NOMO-1 treated with DMSO at 0.1 percent for 48 hours (cell line): ENCODE measurements around the gene C3orf52.
"Not testable (repeated sequence)": the region's sequence is repeated elsewhere in the genome, so short reads cannot be mapped to it uniquely, and the experiment has no call there.

ENCODE experiments used
- DNase-seq: peaks from one replicate; lab custom pipeline; 2025; ENCODE audit not compliant: unreplicated experiment; lab: John Stamatoyannopoulos, UW

C3orf52 gene, protein sequence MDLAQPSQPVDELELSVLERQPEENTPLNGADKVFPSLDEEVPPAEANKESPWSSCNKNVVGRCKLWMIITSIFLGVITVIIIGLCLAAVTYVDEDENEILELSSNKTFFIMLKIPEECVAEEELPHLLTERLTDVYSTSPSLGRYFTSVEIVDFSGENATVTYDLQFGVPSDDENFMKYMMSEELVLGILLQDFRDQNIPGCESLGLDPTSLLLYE

DNA sequence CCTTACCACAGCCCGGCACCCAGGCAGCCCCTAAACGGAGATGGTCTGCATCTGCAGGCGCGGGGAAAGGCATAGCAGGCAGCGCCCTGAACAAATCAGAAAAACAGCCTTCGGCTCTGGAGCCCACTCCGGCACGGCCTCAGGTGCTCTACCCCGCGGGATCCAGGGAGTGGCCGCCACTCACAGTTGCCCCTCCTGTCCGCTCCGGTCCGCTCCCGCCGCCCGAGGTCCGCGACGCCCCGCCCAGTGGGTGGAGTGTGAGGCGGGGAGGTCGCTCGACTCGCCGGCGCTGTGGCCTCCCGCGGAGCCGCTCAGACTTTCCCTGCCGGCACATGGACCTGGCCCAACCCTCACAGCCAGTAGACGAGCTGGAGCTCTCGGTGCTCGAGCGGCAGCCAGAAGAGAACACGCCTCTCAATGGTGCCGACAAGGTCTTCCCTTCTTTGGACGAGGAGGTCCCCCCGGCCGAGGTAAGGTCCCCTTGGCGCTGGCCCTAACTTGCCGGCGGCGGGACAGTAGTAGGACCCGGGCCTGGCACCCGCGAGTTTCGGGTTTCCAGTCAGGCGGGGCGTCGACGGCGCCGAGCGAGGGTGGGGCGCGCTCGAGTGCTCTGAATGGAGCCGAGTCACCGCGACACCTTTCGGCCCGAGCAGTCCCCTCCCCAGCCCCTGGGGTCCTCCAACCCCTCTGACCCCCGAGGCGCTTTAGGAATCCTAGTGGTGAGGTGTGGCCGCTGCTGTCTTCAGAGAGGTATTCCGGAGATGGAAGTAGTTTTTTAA lies at the start of gene C3orf52:
TSS of gene C3orf52 (plus strand) at position 314 of the 779 bp plus-strand sequence. CDS start at position 333, 19 bp downstream.
- DNase-seq: peak; percentile 25

DNA sequence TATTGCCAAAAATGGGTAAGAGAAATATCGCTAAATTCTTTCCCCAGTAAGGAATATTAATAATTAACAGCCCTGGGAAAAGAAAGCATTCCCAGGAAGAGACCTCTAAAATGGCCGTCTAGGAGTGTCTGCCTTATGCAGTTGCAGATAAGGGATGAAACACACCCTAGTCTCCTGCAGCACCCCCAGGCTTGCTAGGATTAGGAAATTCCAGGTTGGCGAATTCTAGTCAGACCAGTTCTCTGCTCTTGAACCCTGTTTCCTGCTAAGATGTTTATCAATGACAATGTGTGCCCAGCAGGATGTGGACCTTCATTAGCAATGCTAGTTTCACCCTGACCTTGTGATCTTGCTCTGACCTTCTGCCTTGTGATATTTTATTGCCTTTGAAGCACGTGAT lies 49.0 kb upstream of the C3orf52 start:
- DNase-seq: not testable (repeated sequence)

DNA sequence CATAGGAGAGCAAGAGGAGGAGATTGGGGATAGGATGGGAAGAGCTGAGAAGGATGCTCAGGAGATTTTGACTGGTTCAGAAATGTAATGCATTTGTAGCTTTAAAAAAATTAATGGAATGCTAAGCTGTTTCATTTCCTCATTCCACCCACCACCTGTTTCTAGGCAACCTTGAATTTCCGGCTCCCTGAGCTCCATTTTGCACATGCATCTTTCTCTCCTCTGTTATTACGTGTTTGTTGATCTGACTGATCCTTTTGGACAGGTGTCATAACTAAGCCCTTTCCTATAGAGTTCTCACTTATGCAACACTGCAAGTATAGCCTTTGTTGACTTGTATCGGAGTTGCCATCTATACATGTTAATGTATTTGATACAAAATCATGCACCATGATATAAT lies 47.3 kb upstream of the C3orf52 start:
- no peak for DNase-seq

DNA sequence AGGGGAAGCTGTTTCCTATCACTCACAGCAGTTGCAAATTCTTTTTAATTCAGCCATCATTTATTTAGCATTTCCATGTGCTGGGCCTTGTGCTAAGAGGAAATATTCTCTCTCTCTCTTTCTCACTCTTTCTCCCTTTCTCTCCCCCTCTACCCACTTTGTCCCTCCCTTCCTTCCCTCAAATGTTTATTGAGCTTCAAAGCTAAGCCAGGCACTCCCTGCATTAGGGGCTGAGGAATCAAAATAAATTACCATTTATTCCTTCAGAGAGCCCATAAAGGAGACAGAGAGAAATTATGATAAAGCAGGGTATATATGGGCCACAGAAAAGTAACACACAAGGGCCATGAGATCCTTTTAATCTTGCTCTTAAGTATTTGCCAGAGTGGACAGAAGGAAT lies 44.9 kb upstream of the C3orf52 start:
- no peak for DNase-seq

DNA sequence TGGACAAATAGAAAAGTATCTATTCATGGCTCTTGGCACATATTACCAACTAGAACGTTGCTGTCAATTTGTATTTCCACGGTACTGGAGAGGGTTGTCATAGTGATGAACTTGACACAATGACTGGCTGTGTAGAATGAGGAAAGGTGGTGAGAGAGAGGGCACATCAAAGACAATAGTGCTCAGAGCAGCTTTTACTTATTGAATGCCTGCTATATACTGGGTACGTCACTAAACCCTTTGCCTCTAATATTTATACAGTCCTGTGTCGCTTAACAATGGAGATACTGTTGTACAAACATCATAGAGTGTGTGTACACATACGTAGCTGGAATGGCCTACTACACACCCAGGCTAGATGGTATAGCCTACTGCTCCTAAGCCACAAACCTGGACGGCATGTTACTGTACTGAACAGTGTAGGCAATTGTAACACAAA lies 43.3 kb upstream of the C3orf52 start:
- DNase-seq: no peak

DNA sequence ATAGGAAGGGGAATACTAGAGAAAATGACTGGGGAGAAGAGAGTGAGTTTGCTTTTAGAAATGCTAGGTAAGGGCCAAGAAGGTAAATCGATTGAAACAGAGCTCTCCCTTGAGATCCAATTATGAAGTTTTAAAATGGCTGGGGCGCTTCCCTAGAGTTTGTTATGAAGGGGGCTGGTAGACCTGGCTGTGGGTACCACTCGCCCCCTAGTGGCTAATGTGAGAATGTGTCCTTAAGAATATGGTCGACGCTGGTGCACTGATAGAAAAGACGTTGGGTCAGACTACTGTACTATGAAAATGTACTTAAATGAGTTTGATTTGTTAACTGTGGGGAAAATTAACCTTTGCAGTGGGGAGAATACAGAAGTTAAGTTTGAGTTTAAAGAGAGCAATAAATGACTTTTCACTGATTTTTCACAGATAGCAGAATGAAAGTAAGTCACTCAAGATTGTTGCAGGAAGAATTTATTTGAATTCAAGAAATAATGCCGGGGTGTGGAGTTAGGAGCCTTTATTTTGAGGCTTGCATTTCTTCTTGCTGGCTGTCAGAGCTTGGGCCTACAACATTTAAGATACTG lies 42.5 kb upstream of the C3orf52 start:
- DNase-seq: peak; percentile 70

DNA sequence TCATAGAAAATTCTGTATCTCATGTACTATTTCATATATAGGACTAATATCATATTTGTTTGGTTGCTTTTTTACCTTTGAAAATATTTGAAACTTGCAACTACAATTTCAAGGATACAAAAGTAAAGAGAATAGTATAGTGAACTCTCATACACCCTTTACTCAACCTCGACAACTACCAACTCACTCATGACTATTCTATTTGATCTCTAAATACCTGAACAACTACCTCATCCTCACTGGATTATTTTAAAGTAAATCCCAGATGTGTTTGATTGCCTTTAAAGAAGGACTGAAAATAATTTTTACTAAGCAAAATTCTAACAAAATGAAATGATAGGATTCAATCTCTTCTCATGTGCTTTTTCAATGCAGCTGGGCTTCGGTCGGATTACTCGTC lies 39.6 kb upstream of the C3orf52 start:
- no peak for DNase-seq

DNA sequence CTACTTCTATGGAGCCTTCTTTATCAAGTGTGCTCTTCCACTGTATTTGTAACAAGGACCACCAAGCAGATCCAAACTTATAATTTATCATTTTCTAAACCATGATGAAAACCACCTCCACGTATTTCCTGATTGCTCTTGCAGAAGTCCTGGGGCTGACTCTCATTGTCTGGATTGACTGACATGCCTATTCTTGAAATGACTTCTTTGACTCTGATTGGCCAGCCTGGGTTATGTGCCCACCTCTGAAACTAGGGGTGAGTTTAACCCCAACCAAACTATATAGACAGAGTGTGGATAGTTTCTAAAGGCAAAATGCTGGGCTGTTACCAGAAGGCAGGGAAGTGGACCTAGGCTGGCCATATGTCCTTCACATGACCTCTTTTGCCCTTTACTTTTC lies 38.9 kb upstream of the C3orf52 start:
- no peak for DNase-seq

DNA sequence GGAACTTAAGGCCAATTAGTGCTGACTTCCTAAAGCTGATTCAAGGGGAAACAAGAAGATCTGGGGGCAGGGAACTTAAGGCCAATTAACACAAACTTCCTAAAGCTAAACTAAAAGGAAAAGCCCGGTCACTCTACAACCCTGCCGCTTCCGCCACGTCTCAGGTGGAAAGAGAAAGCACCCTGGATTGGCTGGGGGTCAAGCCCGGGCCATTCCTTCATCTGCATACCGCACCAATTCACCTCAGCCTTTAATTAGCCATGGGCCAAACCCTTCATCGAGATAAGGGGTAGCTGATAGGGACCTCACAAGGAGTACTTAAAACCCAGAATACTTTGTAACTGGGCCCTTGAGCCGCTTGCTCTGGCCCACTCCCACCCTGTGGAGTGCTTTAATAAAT lies 37.3 kb upstream of the C3orf52 start:
- DNase-seq: no peak

DNA sequence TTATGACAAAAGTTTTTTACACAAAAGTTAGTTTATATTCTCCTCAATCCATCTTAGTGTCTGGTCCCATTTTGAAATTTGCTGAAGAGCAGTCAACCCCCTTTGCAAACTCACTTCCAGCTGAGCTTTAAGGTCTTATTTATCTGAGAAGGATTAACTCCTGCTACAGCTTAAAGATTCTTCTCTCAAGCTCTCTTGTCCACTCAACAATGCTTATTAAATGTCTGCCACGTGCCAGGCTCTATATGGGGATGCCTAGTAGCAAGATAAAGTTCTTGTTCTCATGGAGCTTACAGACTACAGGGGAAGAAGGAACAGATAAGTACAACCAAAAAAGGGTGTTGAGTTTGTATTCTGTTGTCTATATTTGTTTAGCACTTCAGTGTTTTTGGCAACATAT lies 33.0 kb upstream of the C3orf52 start:
- no peak for DNase-seq

DNA sequence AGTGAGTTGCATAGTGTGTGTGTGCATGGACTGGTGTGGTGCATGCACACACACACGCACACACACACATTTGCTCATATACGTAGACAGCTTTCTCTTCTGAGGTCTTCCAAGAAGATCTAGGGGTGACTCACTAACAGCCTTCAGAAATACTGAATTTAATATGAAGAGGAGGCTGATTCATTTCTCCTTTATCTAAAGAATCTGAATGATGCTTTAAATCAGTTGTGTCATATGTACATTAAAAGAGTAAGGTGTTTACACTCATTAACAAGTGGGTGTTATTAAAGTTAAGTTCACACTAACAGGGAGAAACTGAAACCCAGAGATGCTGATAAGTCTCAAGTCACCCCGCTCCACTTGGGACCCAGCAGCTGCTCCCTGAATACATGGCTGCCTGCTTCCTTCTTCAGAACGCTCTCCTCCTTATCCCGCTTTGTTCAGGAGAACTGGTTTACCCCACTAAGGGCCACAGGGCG lies 29.7 kb upstream of the C3orf52 start:
- no peak for DNase-seq

DNA sequence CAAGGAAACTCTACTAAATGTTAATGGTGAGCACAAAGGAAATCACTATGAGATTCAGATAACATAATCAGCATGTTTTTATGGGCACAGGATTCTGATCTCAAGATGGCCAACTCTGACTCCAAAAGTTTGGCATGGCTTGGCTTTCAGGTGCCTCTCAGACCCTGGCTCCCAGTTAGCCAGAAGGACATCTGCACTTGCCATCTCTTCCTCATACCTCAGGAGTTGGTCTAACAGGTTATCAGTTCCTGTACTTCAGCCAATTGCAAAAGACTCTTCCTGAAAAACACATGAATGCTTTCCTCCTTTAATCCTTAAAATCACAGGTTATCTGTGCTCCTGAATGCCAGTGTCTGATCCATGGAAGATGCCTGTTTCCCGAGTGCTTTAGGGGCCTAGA lies 26.7 kb upstream of the C3orf52 start:
- DNase-seq: no peak

DNA sequence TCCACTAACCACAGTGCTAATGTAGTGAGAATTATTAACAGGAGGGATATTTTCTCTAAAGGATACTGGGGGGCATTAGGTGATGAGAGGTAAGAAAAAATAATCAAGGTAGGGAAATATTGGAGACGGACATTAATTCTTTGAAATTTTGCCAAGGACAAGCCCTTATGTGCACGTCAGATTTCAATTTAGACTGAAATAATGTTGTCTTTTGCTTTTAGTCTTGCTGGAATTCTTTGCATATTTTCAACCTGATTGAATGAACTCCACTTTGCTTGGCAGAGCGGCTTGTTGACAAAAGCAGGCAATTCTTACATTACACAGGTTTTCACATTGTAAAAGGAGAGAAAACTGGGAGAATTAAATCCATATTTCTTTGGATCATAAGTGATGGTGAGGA lies 25.0 kb upstream of the C3orf52 start:
- no peak for DNase-seq

DNA sequence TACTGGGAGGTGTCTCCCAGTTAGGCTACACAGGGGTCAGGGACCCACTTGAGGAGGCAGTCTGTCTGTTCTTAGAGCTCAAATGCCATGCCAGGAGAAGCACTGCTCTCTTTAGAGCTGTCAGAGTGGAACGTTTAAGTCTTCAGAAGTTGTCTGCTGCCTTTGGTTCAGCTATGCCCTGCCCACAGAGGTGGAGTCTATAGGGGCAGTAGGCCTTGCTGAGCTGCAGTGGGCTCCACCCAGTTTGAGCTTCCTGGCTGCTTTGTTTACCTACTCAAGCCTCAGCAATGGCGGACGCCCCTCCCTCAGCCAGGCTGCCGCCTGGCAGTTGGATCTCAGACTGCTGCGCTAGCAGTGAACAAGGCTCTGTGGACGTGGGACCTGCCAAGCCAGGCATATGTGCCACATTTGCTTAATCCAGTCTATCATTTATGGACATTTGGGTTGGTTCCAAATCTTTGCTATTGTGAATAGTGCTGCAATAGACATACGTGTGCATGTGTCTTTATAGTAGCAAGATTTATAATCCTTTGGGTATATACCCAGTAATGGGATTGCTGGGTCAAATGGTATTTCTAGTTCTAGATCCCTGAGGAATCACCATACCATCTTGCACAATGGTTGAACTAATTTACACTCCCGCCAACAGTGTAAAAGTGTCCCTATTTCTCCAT lies 13.7 kb upstream of the C3orf52 start:
- not testable (repeated sequence) for DNase-seq

DNA sequence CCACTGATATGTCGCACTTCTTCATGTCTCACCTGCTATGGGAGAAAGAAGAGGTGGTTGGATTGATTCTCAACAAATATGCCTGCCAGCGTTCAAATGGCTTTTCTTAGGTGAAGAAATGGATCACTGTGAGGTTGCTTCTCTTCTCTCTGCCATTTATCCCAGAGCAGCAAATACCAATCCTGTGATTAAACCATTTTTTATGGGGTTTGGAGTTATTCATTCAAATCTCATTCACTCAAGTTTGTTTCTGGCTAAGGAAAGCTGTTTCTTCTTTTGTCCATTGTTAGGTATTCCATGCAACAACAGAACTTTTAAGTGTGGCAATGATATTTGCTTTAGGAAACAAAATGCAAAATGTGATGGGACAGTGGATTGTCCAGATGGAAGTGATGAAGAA lies 12.2 kb upstream of the C3orf52 start:
- no peak for DNase-seq

DNA sequence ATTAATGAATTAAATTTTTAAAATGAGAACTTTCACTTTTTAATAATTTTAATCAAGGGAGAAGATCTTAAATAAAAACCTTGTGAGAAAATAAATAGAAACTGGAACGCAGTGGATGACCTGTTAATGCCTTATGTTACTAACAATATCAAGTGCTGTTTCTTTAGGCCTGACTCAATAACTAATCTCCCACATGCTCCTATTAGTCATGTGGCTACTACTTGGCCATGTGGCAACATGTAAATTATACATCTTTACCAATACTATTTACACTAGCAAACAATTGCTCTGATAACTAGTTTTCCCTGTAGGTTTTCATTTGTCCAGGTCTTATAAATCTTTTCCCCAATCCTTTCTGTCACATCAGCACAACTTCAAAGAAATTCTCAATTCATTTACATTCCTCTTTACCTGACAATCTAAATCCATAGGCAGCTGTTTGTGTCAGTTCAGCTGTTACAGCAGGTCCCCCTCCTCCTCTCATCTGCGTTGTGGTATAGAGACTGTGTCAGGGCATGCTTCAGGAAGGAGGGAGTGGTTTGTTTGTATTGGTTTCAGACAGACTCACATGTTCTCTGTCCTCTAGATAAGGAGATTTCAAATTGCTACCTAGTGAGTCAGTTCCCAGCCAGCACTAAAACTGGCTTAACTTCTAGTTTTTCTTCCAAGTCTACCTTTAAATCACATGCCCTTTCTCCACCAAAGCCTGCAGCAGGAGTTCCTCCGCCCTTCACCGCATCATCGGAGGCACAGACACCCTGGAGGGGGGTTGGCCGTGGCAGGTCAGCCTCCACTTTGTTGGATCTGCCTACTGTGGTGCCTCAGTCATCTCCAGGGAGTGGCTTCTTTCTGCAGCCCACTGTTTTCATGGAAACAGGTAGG lies 11.3 kb upstream of the C3orf52 start:
- no peak for DNase-seq

DNA sequence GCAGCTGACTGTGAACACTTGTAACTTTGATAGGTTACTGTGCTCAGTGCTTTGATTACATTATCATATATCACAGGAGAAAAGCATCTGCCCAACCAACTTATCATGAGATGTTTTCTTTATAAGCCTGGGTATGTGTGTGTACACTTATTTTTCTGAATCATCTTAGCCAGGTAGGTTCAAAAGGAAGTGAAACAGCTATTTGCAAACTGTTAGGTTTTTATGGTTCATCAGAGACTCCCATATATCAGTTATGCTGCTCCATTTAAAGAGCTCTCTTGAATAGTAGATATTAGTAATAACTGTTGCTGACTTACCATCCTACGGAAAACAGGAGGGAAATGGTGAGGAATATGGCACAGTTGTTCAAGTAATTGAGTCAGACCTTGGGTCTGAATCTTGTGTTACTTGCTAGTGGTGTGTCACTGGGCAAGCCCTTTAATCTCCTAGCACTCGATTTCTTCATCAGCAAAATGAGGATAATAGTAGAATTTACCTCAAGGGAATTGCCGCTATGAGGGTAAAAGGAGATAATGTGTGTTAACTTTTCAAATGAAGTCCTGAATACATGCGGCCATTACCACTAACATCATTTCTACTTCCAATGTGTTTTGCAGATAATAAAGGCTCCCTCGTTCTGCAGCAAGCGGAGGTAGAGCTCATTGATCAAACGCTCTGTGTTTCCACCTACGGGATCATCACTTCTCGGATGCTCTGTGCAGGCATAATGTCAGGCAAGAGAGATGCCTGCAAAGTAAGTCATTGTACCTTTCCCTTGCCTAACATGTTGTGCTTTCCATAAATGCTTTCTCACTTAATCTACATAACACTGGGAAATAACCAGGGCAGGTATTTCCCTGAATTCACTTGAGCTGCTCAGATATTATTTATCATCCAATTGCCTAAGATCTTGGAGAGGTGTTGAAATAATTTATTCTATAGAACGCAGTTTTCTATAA lies 7.8 kb upstream of the C3orf52 start:
- no peak for DNase-seq

DNA sequence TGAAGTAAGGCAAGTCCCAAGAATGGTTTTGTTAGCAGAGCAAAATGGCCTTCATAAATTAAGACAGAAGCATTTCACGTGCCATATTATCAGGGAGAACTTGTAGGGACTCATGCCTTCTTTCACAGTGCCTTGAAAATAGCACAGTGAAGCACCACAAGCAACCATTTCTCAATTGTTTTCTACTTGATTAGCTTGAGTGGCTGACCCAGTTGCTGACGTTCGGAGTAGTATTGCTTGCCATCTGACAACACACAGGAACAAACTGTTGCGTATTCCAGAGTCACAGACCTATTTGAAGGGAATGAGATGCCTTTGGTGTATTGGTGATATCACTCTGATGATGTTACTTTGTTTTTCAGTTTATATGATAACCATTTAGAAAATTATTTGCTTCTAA lies 3.0 kb upstream of the C3orf52 start:
- no peak for DNase-seq

DNA sequence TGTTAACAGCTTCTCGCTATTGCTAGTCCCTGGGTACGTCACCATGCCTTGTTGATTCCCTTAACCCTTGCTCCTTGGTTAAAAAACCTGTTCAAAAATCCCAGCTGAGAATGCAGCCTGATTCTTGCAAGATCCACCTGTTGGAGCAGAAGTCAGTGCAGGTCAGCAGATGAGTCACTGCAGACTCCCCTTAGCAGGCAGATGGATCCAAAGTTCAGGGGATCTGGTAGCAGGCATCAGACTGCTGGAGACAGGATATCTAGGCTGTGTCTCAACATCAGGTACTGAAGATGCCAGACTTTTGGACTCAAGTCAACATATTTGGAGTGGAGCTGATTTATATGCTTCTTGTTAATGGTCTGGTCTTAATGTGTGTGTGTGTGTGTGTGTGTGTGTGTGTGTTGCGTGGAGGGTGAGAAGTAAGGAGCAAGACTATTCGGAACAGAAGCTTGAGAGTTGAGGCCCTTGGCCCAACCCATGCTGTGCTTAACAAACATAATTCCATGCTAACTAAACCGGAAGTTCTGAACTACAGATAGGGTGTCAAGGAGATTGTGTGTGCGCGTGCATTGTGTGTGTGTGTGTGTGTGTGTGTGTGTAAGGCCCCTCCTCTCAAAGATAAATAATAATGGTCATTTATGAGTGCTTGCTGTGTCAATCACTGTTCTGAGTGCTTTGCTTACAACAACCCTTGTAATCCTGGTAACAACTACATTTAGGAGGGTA lies 1.0 kb upstream of the C3orf52 start:
- DNase-seq: no peak
